ENCODE measurements around the gene ALOX5.

Gene ALOX5

DNA sequence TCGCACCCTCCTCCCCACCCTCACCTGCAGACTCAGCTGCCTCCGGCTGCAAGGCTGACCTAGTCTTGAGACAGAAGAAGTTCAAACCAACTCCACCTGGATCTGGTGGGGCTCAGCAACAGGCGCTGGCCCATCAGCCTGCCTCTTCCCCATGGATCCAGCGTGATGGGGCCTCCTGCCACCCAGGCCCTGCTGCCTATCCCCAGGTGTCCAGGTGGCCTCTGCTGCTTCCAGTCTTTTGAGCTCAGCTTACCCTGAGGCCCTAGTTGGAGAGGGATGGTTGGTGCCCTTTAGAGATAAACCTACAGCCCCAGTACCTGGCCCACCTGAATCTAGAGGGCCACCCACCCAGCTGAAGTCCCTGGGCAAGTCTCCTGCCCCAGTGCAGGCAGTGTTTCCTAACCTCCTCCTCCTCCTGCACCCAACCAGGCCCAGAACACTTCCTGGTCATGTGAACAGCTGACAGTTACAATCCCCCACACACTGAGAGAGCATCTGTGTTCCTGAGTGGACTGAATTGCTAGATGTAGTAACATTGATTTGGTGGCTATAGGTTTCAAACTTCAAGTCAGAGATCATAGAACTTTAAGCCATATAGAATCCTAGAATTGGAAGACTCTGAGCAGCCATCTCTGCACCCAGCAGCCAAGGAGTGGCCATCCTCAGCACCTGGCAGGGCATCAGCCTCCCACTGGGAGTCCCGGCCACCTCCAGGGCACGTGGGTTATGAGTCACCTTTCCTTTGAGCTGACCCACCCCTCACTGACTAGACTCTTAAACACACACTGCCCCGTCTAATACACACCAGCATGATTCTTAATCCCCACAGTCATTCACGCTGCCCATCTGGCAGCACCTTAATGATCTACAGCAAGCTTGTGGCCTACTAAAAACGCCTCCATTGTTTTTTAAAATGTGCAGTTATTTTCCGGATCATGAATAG, 51.9 kb downstream of the ALOX5 start:
- DNase-seq: no peak

GRCh38 chr10:45427262-45427969, 53.4 kb downstream of the ALOX5 start:
- DNase-seq: no peak

DNA sequence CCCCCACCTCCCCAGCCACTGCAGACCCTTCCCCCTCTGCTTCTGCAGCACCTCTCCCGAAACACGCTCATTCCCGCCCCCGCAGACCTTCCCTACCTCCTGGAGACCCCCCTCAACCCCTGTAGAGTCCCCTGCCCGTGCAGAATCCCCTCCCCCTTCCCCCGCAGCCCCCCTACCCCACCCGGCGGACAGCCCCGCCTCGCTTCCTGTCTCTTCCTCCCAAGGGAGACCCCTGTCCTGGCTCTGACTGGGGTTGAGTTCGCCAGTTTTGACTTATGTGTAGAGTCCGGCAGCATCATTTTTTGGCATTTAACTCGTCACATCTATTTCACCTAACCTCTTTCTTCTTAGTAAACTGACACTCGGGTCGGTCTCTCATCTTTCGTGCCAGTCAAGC, 54.0 kb downstream of the ALOX5 start:
- DNase-seq: no peak

GRCh38 chr10:45428611-45429510, 54.8 kb downstream of the ALOX5 start:
- DNase-seq: no peak

- no peak for DNase-seq
These were observed 55.8 kb downstream of the ALOX5 start for GRCh38 chr10:45429790-45430189.

DNA sequence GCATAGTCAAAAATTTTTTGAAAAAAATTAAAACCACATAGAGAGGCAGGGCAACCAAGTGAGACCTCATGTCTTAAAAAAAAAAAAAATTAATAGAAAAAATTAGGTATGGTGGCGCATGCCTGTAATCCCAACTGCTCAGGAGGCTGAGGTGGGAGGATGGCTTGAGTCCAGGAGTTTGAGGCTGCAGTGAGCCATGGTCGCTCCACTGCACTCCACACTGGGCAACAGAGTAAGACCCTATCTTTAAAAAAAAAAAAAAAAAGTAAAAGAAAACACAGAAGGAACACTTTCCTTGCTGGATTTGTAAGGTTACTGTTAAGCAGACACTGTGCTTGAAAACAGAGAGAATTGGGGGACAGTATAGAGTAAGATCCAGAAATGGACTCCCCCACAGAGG, 58.1 kb downstream of the ALOX5 start:
- DNase-seq: no peak

GRCh38 chr10:45432700-45433472, 58.9 kb downstream of the ALOX5 start:
- no peak for DNase-seq

GRCh38 chr10:45433716-45434469, 59.9 kb downstream of the ALOX5 start:
- no peak for DNase-seq

DNA sequence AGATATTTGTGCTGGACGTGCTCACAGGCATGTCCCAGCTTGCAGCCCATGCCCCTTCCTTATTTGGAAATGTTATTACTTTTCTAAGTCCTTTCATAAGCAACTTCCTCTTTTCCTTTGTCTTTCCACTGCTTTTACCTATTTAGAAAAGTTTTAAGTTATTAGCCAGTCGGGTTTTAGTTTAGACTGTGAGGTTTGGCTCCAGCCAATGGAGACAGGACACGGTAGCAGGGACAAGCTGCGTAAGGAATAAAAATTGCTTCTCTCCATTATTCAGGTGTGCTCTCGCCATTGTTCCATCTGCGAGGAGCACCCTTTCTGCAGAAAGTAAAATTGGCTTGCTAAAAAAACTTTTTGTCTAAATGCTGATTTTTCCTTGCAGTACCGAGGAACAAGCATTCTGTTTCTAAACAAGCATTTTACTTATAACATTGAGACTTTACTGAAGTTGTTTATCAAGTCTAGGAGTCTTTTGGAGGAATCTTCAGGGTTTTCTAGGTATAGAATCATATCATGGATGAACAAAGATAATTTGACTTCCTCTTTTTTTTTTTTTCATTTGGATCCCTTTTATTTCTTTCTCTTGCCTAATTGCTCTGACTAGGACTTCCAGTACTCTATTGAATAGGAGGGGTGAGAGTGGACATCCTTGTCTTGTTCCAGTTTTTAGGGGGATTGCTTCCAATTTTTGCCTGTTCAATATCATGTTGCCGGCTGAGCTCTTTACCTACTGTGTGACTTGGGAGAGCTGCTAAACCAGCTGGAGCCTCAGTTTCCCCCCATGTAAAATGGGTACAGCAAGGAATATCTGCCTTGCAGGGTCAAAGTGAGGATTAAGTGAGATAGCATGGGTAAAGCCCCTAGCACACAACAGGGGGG, 63.8 kb downstream of the ALOX5 start:
- DNase-seq: no peak

- DNase-seq: no peak
These were observed 64.6 kb downstream of the ALOX5 start for GRCh38 chr10:45438466-45439090.

- no peak for DNase-seq
These were observed 65.3 kb downstream of the ALOX5 start for GRCh38 chr10:45439365-45439764.

DNA sequence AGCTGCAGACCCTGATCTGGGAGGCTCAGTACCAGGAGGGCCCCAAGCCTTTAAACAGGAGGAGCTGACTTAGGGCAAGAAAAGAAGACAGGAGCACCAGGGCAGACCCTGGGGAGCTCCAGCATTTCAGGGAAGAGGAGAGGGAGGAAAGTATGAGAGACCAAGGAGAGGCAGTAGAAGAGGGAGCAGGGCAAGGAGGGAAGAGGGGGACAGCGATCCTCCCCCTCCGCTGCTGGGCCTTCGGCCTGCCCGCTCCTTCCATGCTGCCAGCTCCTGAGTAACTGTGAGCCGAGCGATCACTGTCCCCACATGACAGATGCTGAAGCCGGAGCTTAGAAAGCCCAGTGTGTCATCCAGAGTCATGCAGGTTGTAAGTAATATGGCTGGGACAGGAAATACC, 65.9 kb downstream of the ALOX5 start:
- DNase-seq: no peak

DNA sequence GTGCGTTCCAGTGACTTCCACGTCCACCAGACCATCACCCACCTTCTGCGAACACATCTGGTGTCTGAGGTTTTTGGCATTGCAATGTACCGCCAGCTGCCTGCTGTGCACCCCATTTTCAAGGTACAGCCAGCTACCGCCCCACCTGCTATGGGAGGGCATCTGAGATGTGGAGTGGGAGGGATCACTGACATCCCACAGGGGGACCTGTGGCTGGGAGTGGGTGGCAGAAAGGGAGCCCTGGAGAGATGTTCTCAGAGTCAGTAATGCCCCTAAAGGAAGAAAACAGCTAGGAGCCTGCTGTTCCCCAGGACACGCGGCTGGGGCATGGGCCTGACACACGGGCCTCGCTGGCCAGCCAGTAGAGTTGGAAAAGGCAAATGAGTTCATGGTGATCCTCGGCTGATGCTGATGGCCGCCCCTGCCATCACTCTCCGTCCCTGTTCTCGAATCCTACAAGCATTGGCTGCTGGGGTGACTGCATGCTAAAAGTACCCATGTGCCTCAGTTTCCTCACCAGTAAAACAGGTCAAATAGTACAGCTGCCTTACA, 66.6 kb downstream of the ALOX5 start:
- DNase-seq: no peak

- DNase-seq: no peak
These were observed 67.5 kb downstream of the ALOX5 start for GRCh38 chr10:45441239-45442190.

DNA sequence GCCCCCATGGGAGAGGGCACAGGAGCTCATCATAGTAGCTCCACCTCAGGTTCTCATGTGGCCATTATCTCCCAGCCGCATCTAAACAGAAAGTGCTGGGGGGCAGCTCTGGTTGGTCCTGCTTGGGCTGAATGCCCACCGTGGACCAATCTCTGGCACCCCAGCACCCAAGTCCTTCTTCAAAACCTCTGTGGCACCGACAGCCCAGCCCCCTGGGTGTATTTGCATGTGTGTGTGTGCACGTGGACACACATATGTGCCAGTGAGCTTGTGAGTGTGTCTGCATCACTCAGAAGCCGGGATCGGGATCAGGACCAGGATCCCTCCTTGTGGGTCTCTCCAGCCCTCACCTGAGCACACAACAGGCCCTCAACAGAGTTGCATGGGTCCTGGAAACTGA, 68.2 kb downstream of the ALOX5 start:
- no peak for DNase-seq

DNA sequence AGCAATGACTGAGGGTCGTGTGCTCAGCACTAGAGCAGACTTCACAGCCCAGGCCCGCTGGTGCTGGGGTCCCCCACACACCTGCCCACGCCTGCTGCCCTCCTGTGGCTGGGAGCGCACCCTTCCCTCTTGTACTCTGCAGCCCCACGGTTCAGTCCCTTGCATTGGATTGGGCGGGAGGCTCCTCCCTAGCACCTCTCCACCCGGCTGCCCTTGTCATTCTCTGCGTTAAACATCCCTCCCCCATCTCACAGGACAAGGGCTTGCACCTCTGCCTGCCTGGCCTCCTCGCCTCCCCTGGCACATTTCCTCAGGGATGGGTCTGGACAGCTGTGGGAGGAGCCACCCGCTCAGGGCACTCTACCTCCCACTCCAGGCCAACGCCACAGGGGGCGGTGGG, 68.6 kb downstream of the ALOX5 start:
- no peak for DNase-seq

- DNase-seq: no peak
These were observed 69.3 kb downstream of the ALOX5 start for GRCh38 chr10:45443101-45444009.
